ENCODE measurements around the gene MPG.

GRCh38 chr16:78444-79150 is 572 bp downstream of the MPG start:
- no peak for TF ChIP-seq CTCF (IDR thresholded peaks at IDR 0.05)
- TF ChIP-seq POLR2A (IDR thresholded peaks at IDR 0.05; ENCODE audit: low read depth) = no peak
- peak in 1 of 2 donors; percentile 6 for TF ChIP-seq POLR2AphosphoS5 (IDR thresholded peaks at IDR 0.05)

All from esophagus muscularis mucosa (tissue), 3 donors.